ENCODE data around the gene TMEM163.

TMEM163 gene

DNA sequence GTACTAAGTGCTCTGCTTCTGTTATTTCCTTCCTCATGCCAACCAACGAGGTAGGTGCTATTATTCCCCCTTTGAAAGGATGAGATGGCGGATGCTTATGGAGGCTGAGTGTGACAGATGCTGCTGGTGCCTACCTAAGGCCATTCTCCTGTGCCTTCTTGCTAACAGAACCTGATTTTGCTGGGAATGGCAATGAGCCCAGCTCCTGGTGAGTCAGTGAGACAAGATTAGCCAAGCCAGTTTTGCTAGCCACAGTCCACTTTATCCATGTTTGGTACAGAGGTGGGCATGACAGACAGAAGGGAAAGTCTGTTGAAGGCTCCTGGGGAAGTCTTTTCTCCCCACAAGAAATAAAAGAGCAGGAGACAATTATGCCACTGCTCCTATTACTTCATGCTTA lies 43.7 kb upstream of the TMEM163 start (continued):
- TF ChIP-seq, protein P1, sequence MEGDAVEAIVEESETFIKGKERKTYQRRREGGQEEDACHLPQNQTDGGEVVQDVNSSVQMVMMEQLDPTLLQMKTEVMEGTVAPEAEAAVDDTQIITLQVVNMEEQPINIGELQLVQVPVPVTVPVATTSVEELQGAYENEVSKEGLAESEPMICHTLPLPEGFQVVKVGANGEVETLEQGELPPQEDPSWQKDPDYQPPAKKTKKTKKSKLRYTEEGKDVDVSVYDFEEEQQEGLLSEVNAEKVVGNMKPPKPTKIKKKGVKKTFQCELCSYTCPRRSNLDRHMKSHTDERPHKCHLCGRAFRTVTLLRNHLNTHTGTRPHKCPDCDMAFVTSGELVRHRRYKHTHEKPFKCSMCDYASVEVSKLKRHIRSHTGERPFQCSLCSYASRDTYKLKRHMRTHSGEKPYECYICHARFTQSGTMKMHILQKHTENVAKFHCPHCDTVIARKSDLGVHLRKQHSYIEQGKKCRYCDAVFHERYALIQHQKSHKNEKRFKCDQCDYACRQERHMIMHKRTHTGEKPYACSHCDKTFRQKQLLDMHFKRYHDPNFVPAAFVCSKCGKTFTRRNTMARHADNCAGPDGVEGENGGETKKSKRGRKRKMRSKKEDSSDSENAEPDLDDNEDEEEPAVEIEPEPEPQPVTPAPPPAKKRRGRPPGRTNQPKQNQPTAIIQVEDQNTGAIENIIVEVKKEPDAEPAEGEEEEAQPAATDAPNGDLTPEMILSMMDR (tag by site-specific recombination; IDR thresholded peaks at IDR 0.05), result no peak
- TF ChIP-seq HOXD13 (CRISPR knock-in tag; IDR thresholded peaks at IDR 0.05; ENCODE audit: borderline replicate concordance) (no peak), ZNF660 (tag by site-specific recombination; IDR thresholded peaks at IDR 0.05) (no peak), GLI2 (tag by site-specific recombination; IDR thresholded peaks at IDR 0.05; ENCODE audit: borderline replicate concordance, low read depth) (no peak), ZNF112 (tag by site-specific recombination; IDR thresholded peaks at IDR 0.05) (no peak), ZNF571 (tag by site-specific recombination; IDR thresholded peaks at IDR 0.05) (no peak)
- TF ChIP-seq, protein P2, sequence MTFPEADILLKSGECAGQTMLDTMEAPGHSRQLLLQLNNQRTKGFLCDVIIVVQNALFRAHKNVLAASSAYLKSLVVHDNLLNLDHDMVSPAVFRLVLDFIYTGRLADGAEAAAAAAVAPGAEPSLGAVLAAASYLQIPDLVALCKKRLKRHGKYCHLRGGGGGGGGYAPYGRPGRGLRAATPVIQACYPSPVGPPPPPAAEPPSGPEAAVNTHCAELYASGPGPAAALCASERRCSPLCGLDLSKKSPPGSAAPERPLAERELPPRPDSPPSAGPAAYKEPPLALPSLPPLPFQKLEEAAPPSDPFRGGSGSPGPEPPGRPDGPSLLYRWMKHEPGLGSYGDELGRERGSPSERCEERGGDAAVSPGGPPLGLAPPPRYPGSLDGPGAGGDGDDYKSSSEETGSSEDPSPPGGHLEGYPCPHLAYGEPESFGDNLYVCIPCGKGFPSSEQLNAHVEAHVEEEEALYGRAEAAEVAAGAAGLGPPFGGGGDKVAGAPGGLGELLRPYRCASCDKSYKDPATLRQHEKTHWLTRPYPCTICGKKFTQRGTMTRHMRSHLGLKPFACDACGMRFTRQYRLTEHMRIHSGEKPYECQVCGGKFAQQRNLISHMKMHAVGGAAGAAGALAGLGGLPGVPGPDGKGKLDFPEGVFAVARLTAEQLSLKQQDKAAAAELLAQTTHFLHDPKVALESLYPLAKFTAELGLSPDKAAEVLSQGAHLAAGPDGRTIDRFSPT (tag by site-specific recombination; IDR thresholded peaks at IDR 0.05), result no peak
- TF ChIP-seq, protein P3, sequence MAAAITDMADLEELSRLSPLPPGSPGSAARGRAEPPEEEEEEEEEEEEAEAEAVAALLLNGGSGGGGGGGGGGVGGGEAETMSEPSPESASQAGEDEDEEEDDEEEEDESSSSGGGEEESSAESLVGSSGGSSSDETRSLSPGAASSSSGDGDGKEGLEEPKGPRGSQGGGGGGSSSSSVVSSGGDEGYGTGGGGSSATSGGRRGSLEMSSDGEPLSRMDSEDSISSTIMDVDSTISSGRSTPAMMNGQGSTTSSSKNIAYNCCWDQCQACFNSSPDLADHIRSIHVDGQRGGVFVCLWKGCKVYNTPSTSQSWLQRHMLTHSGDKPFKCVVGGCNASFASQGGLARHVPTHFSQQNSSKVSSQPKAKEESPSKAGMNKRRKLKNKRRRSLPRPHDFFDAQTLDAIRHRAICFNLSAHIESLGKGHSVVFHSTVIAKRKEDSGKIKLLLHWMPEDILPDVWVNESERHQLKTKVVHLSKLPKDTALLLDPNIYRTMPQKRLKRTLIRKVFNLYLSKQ (tag by site-specific recombination; IDR thresholded peaks at IDR 0.05; ENCODE audit: borderline replicate concordance), result no peak
- TF ChIP-seq, protein P4, sequence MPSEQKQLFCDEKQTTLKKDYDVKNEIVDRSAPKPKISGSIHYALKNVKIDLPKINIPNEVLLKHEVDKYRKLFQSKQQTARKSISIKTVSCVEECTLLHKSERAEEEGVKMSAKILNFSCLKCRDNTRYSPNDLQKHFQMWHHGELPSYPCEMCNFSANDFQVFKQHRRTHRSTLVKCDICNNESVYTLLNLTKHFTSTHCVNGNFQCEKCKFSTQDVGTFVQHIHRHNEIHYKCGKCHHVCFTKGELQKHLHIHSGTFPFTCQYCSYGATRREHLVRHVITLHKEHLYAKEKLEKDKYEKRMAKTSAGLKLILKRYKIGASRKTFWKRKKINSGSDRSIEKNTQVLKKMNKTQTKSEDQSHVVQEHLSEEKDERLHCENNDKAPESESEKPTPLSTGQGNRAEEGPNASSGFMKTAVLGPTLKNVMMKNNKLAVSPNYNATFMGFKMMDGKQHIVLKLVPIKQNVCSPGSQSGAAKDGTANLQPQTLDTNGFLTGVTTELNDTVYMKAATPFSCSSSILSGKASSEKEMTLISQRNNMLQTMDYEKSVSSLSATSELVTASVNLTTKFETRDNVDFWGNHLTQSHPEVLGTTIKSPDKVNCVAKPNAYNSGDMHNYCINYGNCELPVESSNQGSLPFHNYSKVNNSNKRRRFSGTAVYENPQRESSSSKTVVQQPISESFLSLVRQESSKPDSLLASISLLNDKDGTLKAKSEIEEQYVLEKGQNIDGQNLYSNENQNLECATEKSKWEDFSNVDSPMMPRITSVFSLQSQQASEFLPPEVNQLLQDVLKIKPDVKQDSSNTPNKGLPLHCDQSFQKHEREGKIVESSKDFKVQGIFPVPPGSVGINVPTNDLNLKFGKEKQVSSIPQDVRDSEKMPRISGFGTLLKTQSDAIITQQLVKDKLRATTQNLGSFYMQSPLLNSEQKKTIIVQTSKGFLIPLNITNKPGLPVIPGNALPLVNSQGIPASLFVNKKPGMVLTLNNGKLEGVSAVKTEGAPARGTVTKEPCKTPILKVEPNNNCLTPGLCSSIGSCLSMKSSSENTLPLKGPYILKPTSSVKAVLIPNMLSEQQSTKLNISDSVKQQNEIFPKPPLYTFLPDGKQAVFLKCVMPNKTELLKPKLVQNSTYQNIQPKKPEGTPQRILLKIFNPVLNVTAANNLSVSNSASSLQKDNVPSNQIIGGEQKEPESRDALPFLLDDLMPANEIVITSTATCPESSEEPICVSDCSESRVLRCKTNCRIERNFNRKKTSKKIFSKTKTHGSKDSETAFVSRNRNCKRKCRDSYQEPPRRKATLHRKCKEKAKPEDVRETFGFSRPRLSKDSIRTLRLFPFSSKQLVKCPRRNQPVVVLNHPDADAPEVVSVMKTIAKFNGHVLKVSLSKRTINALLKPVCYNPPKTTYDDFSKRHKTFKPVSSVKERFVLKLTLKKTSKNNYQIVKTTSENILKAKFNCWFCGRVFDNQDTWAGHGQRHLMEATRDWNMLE (tag by site-specific recombination; conservative IDR thresholded peaks at IDR 0.05; ENCODE audit: low read depth), result no peak

DNA sequence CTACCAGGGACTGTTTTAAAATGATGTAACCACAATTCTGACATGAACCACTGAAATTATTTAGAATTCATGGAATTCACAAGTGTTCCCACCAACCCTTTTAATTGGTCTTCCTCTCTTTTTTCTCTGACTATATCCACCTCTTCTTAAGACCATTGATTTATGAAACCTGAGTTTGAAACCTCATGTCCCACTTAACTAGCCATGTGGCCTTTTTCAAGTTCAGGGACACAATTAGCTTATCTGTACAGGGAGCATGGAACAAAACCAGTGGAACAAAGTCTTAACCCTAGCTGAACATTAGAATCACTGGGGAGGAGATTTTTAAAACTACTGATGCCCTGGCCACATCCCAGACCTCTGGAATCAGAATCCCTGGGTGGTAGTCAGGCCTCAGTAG lies 41.6 kb upstream of the TMEM163 start:
- Histone ChIP-seq H3K27ac (ENCODE audit: extremely low read depth, low read depth, low read length) (no peak overlapping the region), H3K4me3 (ENCODE audit: low read depth, low read length) (no peak overlapping the region), H3K4me1 (ENCODE audit: control insufficient read depth, insufficient read depth, low read length) (no peaks in the 10 kb centered on the region), H3K9me3 (ENCODE audit: control insufficient read depth, insufficient read depth, low read depth, low read length) (no peaks in the 10 kb centered on the region), H3K36me3 (ENCODE audit: control insufficient read depth in 2 of 2, insufficient read depth in 1 of 2, low read length in 2 of 2) (no peaks in the 10 kb centered on the region)
- POLR2A ChIA-PET, result no interaction called here
- CTCF ChIA-PET, result interaction anchor here (0.7 kb wide), 1 partner anchor 873 kb away, joined by 3 read pairs; no protein-coding TSS in a partner anchor
- TF ChIP-seq ZSCAN23 (tag by site-specific recombination; IDR thresholded peaks at IDR 0.05) (no peak), ZNF521 (tag by site-specific recombination; IDR thresholded peaks at IDR 0.05) (no peak)

DNA sequence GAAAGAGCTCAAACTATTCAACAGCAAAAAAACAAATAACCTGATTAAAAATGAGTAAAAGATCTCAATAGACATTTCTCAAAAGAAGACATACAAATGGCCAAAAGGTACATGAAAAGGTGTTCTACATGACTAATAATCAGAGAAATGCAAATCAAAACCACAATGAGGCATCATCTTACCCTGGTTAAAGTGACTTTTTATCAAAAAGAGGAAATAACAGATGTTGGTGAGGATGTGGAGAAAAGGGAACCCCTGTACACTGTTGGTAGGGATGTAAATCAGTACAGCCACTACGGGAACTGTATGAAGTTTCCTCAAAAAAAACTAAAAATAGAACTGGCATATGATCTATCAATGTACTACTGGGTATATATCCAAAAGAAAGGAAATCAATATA lies 39.8 kb upstream of the TMEM163 start:
- CTCF ChIA-PET, result no interaction called here
- Histone ChIP-seq H3K4me1 (ENCODE audit: control insufficient read depth, insufficient read depth, low read length) (no peaks in the 10 kb centered on the region), H3K9me3 (ENCODE audit: control insufficient read depth, insufficient read depth, low read depth, low read length) (no peaks in the 10 kb centered on the region), H3K4me3 (ENCODE audit: low read depth, low read length) (no peak overlapping the region), H3K36me3 (ENCODE audit: control insufficient read depth in 2 of 2, insufficient read depth in 1 of 2, low read length in 2 of 2) (no peaks in the 10 kb centered on the region), H3K27ac (ENCODE audit: extremely low read depth, low read depth, low read length) (no peak overlapping the region)
- POLR2A ChIA-PET, result no interaction called here
- TF ChIP-seq, protein P4 (tag by site-specific recombination; conservative IDR thresholded peaks at IDR 0.05; ENCODE audit: low read depth), result no peak
- TF ChIP-seq, protein P5, sequence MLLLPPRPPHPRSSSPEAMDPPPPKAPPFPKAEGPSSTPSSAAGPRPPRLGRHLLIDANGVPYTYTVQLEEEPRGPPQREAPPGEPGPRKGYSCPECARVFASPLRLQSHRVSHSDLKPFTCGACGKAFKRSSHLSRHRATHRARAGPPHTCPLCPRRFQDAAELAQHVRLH (tag by site-specific recombination; IDR thresholded peaks at IDR 0.05), result no peak
- no peak for TF ChIP-seq ZNF701 (tag by site-specific recombination; IDR thresholded peaks at IDR 0.05)
- no peak for TF ChIP-seq ZNF341 (tag by site-specific recombination; IDR thresholded peaks at IDR 0.05; ENCODE audit: low read depth)
- no peak for TF ChIP-seq ZNF529 (tag by site-specific recombination; IDR thresholded peaks at IDR 0.05; ENCODE audit: insufficient replicate concordance)
